DND-41 (cell line): Measurements from ENCODE around the gene PLA2G4A.

ENCODE experiments used
- CTCF ChIP-seq: IDR thresholded peaks from 2 replicates; pipeline ENCODE4 v1.5.1; 2012; ENCODE audit warnings: borderline replicate concordance, low read length, moderate library complexity, mild to moderate bottlenecking; ENCODE audit not compliant: poor library complexity, severe bottlenecking; ENCODE audit errors: extremely low read depth
- EZH2 ChIP-seq: IDR thresholded peaks from 3 replicates; pipeline ENCODE4 v1.6.1; 2012; ENCODE audit warnings: borderline replicate concordance, low read depth, mild to moderate bottlenecking, moderate library complexity, low read length, inconsistent platforms; ENCODE audit not compliant: severe bottlenecking

GRCh38 chr1:186798960-186799688 lies 29.6 kb upstream of the PLA2G4A start:
- TF ChIP-seq CTCF (no peak), EZH2 (no peak)
